Stimulated activated CD4-positive, alpha-beta T cell treated with anti-CD3 and anti-CD28 coated beads, Interleukin-12 subunit alpha, Interleukin-12 subunit beta, amount 100 ng/mL, for 48 hours (primary cell): ENCODE results near the gene LEMD3.

Source experiments
- DNase-seq, 3 donors: peaks; one replicate each; pipeline ENCODE4 v3.0.0-alpha.2; 2020; ENCODE audit warnings: low read depth in 2 of 3, low spot score in 1 of 3

The LEMD3 gene

DNA sequence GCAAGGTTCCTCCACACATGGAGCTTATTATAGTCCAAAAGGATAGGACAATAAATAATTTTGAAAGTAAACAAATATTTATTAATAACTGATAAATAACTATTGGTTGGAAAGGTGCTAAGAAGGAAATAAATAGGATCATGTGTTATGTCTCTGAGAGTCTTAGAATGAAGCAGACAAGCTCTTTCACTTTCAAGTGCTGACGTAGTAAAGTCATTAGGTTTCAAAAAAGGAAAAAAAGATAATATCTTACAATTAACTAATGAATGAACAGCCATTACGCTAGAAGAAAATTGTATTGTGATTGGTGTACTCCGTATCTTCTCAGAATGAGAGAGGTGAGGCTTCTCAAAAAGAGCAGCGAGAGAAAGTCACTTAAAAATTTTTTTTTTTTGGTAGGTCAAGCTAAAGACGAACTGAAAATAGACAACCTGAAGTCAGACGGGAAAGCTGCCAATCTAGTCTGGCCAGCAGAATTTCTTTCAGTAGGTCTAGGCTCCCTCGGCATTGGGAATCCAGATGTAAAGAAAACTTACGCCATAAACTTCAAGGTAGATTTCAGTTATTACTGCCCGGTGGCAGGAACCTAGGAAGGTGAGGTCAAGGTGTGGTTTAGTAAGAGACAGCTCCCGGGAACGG is 583 bp upstream of the LEMD3 start:
- DNase-seq = no peak

DNA sequence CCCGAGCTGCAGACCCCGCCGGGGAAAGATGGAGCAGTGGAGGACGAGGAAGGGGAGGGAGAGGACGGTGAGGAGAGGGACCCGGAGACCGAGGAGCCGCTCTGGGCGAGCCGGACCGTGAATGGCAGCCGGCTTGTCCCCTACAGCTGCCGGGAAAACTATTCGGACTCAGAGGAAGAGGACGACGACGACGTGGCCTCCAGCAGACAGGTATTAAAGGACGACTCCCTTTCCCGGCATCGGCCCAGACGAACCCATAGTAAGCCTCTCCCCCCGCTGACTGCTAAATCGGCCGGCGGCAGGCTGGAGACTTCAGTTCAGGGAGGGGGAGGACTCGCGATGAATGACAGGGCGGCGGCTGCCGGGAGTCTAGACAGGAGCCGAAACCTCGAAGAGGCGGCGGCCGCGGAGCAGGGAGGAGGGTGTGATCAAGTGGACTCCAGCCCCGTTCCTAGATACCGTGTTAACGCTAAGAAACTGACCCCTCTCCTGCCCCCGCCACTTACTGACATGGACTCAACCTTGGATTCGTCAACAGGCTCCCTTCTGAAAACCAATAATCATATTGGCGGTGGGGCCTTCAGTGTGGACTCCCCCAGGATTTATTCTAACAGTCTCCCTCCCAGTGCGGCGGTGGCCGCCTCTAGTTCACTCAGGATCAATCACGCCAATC is 962 bp downstream of the LEMD3 start:
- DNase-seq = peak; percentile 26 to 69 (median 42)

DNA sequence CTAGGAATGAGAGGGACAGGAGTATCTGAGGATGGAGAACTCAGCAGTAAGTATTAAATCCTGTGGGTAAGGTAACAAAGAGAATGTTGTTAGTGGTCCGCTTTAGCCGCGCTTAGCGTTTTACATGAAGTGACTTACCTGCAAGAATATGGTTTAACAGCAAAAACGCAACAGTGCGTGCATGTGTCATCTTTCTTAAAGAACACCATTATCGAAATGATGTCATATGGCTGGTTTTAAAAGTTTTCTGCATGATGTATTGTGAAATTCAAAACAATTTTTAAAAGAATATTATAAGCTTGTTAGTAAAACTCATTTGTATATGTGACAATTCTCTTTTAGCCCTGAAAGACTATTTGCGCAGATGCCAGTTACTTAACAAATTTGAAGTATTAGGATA is 1.7 kb downstream of the LEMD3 start:
- DNase-seq = no peak

DNA sequence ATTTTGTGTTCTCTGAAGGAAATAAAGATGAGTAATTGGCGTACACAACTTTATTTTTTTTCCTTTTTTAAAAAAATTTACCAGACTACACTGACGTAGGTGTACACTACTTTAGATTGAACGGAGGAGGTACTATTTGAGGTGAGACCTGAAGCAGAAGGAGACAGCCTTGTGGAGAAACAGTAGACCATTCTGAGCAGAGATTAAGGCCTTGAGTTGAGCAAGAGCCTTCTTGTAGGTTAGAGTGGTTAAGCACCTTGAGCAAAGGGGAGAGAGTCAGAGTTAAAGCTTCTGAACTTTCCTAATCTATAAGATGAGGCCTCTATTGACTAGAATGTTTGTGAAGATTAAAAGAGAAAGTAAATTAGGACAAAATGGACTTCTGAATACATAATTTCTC is 2.5 kb downstream of the LEMD3 start:
- DNase-seq = no peak

DNA sequence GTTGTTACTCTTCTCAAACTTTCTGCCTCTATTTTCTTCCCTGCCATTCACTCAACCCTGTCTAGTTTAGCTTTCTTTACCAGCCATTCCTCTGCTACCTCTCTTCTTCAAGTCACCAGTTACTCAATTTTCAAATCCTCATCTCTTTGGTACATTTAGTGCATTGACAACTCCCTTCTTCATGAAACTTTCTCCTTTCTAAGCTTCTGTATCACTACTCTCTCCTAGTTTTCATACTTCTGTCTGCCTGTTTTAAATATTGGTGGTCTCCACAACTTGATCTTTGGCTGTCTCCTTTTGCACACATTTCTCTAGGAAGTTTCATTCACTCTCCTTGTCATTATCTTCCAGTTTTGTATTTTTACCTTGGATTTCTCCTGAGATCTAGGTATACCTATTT is 6.0 kb downstream of the LEMD3 start:
- no peak for DNase-seq

DNA sequence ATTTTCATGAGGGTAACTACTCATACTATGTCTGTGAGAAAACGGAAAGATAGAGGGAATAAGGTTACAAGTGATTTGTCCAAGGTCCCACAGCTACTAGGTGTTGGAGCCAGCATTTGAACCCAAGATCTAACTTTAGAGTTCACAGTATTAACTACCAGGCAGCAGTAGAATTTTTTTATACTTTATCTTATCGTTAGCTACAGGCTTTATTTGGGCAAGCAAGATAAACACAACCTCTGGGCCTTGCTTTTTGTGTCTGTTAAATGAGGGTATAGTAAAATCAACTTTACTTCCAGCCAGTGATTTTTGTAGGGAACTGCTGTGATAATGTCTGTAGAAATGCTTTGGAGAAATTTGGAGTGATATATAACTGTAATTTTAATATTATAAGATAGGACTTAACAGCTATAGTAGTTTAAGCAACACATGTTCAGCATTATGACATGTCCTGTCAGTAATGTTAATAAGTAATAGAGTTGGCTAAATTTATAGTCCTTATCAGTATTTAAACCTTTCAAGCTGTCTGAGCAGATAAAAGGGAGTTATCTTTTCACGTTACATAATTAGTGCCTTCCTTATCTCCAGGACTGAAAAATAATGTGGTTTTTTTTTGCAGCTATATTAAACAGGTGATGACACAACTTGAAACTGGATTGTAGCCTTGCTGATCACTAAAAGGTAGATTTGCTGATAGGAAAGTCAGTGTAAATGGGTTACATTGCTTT is 12.8 kb downstream of the LEMD3 start:
- DNase-seq = no peak

DNA sequence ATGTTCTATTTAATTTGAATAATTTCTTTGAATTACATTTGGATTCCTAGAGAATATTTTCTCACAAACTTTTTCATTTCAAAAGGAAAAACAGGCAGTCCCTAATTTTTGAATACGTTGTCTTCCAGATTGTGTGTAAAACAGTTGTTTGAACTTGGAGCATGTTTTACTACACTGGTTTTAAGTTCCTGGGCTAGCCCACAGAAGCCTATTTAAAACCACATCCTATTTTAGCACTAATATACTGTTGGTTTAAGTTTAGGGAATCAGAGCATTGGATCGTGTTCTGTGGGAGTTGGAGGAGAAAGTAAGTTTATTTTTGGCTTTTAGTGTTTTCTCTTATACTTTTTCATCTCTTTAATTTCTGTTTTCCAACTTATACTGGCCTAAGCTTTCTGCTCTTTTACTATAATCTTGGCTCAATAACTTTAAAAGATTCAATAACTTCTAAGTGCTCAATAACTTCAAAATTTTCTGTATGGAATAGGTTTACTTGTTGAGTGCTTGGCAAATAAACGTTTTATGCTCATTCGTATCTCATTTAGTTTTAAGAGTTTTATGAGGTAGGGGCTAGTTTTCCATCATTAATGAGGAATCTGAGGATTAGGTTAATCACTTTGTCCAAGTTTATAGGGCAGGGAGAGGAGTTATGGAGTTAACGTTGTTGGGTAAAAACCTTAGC is 14.9 kb downstream of the LEMD3 start:
- no peak for DNase-seq

DNA sequence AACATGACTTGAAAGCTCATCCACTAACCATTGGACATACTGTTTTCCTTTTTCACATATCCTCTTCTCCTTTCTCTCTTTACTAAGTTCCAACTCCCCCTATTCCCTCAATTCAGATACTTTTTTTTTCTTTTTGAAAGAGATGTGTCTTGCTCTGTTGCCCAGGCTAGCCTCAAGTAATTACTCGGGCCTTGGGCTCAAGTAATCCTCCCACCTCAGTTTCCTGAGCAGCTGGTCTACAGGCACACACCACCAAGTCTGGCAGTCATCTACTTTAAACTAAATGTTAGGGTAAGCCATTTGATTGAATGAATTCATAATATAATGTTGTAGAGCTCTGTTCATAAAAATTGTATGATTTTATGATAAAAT is 15.5 kb downstream of the LEMD3 start:
- DNase-seq = no peak

DNA sequence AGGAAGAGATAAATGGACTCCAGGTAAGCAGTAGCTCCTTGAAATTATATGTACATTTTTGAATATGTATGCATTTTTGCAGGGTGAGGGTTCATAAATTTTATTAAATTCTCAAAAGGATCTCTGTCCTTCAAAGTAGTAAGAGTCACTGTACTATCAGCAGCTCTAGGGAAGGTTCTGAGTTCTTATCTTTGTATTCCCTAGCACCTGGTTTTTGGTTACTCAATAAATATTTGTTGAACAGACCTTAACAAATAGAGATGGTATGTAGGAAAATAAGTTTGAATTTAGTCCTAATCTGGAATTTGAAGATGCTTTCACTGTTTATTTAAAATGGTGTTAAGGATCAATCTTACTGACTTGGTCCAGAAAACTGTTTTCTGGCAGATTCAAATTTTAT is 18.3 kb downstream of the LEMD3 start:
- no peak for DNase-seq

DNA sequence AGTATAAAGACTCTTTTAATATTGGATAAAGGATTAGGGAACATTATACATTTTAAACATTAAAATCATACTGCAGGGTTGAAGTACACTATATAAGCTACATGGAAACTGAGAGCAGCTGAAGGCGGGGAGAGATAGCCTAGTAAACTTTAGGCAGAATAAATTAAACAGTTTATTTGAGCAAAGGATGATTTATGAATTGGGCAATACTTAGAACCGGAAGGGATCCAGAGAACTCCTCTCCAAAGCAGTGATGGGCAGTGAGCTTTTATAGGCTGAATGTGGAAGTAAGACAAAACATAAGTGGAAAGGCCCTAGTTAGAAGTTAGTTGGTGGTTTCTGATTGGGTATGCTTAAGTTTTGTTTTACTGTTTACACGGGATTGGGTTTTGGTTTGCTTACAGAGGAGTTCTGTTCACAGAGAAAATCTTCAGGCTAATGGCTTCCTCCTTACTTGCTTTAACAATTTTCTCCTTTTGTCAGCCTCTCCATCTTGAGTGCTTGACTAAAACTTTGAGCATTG is 18.9 kb downstream of the LEMD3 start:
- DNase-seq = no peak

DNA sequence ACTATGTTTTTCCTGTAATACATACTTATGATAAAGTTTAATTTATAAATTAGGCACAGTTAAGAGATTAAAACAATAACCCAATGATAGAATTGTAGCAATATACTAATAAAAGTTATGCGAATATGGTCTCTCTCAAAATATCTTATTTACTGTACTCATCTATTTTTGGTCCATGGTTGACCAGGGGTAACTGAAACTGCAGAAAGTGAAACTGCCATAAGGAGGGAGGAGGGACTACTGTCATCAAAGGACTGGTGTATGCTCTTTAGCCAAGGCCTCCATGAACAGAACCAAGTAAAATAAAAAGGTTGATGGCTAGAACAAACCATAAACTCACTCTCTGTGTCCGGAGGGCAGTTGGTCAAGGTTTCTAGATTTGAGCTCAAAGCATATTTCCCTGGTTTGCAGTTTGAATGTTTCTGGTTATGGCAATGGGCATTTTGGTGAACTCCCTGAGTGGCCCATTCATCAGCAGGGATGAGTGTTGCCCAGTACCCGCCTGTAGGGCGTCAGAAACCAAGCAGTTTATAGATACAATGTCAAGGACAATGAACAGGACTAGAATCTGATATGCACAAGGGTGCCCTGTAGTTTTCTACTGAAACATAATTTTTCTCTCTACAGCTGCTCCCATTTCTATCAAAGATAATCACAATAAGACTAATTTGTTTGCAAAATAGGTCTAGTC is 19.8 kb downstream of the LEMD3 start:
- DNase-seq = no peak

DNA sequence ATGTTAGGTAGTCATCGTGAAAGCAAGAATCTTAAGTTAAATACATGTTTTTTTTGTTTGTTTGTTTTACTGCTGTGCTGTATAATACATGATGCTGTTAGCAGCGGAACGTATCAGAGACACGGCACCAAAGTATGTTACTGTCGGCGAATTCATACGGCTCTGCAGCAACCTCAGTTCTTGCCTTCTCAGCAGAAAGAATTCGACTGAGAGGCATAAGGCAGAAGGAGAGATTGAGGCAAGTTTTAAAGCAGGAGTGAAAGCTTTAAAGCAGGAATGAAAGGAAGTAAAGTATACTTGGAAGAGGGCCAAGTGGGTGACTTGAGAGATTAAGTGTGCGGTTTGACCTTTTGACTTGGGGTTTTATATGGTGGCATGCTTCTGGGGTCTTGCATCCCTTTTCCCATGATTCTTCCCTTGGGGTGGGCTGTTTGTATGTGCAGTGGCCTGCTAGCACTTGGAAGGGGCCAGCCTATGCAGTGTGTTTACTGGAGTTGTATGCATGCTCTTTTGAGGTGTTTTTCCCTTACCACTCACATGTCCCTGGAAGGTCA is 23.7 kb downstream of the LEMD3 start:
- DNase-seq = no peak

DNA sequence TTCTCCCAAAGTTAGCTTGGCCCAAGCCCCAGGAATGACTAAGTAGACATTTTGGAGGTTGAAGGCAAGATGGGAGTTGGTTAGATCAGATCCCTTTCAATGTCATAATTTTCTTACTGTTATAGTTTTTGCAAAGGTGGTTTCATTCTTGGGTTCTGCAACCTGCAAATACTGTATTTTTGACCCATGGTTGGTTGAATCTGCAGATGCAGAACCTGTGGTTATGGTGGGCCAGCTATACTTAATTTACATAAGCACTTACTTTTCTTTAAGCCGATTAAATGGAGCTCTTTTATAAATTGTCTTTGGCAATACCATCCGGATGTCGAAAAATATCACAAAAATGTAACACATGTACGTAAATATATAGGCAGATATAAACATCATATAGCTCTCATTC is 25.6 kb downstream of the LEMD3 start:
- DNase-seq = no peak

DNA sequence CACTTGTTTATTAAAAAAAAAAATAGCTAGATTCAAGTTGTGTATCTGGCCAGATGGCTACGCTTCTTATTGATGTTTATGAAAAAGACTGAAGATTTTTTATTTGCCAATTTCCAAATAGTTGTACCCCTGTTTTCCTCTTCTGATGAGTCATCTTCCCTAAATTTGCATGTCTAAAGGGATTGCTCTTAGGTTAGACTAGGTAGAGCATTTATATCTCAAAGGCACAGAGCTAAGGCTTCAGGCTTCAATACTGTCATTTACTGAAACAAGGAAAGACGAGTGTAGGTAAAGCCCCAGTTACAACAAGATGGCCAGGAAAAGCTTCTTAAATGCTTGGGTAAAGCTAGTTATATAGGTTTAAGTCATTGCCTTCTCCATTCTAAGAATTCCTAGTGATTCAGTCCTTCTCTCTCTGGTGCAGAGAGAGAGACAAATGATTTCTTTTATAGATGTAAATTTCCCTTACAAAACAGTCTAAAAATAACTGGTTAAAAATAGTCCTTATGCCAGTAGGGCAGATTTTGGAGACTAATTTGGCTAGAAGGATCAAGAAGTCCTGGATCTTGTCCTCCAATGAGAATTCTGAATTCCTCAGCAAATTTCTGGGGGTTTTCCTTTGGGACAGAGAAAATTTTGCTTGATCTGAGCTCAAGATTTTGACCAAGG is 26.1 kb downstream of the LEMD3 start:
- DNase-seq = no peak

DNA sequence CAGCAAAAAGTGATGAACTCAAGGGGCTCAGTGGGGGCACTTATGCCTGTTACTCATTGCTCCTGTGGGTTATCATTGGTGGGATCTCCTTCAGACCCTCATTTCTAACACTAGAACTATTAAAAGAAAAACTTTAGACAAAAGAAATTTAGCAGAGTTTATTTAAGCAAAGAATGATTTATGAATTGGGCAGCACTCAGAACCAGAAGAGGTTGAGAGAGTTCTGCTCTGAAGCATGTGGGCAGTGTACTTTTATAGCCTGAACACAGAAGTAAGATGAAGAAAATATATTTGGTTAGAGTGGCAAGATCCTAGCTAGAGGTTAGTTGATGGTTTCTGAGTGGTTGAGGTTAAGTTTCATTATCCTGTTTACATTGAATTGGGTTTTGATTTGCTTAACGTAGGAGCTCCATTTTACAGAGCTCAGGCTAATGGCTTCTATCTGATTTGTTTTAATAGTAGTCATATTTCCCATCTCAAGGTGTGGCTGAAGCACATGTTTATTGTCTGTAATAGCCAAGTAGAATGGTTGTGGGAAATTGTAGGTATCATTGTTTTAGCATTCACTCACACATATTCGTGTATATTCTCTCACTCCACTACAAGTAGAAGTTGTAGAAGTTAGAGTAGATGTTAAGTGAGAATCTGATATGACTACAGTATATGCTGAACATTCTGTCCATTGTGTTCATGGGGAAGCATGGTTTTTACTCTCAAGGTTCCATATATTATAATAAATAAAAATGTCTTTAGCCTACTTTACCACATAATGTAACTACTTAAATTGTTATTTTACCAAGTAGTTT is 27.6 kb downstream of the LEMD3 start:
- DNase-seq = no peak

DNA sequence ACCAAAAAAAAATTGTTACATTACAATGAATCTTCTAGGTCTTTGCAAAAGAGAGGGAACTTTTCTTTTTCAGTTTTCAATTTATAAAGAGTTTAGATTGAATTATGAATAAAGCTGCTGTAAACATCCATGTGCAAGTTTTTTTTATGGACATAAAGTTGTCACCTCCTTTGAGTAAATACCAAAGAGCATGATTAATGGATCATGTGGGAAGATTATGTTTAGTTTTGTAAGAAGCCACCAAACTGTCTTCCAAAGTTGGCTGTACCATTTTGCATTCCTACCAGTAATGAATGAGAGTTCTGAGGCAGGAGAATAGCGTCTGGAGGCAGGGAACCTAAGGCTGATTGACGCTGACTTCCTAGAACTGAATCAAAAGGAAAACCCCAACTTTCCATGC is 30.2 kb downstream of the LEMD3 start:
- DNase-seq = no peak

DNA sequence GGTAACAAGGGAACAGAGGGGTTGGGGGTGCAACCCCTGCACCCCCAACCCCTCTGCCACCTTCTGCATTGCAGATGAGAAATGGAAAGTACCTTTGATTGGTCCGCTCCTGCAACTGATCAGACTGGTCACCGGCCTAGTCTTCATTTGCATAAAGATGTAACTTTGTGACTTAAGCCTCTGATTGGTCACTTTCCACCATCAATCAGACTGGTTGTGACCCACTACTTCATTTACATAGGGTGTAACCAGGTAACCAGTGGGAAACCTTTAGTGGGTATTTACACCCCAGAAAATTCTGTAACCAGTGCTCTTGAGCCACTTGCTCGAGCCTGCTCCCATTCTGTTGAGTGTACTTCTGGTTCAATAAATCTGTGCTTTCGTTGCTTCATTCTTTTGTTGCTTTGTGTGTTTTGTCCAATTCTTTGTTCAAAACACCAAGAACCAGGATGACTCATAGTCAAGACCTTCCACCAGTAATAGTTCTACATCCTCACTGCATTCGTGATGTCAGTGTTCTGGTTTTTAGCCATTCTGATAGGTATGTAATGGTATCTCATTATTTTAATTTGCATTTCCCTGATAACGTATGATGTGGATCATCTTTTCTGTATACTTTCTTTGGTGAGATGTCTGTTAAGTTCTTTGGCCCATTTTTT is 30.8 kb downstream of the LEMD3 start:
- no peak for DNase-seq

DNA sequence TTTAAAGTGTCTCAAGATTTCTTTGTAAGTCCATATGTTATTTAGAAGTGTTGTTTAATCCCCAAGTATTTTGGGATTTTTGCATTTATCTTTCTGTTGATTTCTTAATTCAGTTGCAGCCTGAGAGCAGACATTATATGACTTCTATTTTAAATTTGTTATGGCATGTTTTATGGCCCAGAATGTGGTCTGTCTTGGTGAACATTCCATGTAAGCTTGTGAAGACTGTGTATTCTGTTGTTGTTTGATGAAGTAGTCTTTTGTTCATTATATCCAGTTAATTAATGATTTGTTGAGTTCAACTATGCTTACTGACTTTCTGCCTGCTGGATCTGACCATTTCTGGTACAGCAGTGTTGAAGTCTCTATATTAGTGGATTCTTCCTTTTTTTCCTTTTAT is 34.0 kb downstream of the LEMD3 start:
- no peak for DNase-seq
